ENCODE measurements around the gene PMFBP1. TPM values are rescaled to one million over a fixed set of nuclear protein-coding genes. Genes with fewer than 3 reads are reported as not detected.

The PMFBP1 gene
- total and polyA plus RNA-seq, 10 of the 15 experiments (the other 5 are each of a cell fraction or from before 2014, with no cell fraction given): 0.40 to 2.3 (median 1.1) TPM

DNA sequence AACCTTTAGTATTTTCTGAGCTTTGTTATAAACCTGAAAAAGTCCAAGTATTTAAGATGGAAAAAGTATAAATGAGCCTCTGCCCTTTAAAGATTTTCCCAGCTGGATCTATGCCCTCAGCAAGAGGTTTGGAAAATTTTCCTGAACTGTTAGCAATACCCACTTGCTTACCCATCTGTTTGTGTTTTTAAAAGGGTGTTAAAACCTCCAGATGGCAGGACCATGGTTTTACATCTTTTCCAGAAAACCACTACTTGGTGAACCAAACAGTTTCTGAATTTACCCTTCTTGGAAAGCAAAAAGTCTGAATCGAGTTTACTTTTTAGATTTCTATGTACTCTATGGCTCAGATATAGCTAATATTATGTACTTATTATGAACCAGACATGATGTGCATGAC, 719 bp downstream of the PMFBP1 start:
- 4% methylated on average over 1 of the region's 1 CpG for WGBS (ENCODE audit: insufficient coverage, insufficient replicate concordance, low lambda C conversion rate, missing lambda C conversion rate)
- FAIRE-seq: no peak
- intact Hi-C loops (cut with micrococcal nuclease; ENCODE audit: unreplicated experiment) (no loop called here), in situ Hi-C loops (cut with MboI) (no loop called here)
- Histone ChIP-seq H3K4me3 (no peak overlapping the region), H3K4me1 (ENCODE audit: control insufficient read depth, insufficient read depth, low read length) (peaks cover 6% of the 10 kb centered on the region), H3K27me3 (replicated peaks in 1 of 2; ENCODE audit: control insufficient read depth in 2 of 2, insufficient read depth in 2 of 2, low read length in 1 of 2) (no peaks in the 10 kb centered on the region), H3K9ac (ENCODE audit: control insufficient read depth, insufficient read depth, low read length) (no peak overlapping the region), H3K36me3 (ENCODE audit: control insufficient read depth in 2 of 2, insufficient read depth in 2 of 2, low read length in 1 of 2) (no peaks in the 10 kb centered on the region), H2AFZ (ENCODE audit: control insufficient read depth, low read depth, low read length) (no peak overlapping the region), H3K4me2 (ENCODE audit: control insufficient read depth, insufficient read depth) (no peak overlapping the region), H3K9me3 (replicated peaks; ENCODE audit: control insufficient read depth, insufficient read depth, low read length) (peaks cover 8% of the 10 kb centered on the region; the same call in 2 of the 3 replicates), H3K79me2 (ENCODE audit: control insufficient read depth, insufficient read depth, low read length) (no peaks in the 10 kb centered on the region), H4K20me1 (ENCODE audit: control insufficient read depth, insufficient read depth) (no peaks in the 10 kb centered on the region), H3K27ac (ENCODE audit: control insufficient read depth, insufficient read depth) (no peak overlapping the region)
- RAD21 ChIA-PET (ENCODE audit: unreplicated experiment): no interaction called here
- no TSS peak for BruUV-seq (replicated peaks)
- CTCF ChIA-PET: interaction anchor here (0.8 to 1.8 kb wide), 5 partner anchors 14 to 47 kb away, joined by 3 to 6 read pairs (median 3); no protein-coding TSS in a partner anchor
- SMC1A ChIA-PET (ENCODE audit: uncharacterized antibody, unreplicated experiment): interaction anchor here (1.2 to 1.4 kb wide), 2 partner anchors 9 to 10 kb away, joined by 4 to 5 read pairs; no protein-coding TSS in a partner anchor
- ATAC-seq: no peak
- TF ChIP-seq EP300 (IDR thresholded peaks at IDR 0.05; ENCODE audit: borderline replicate concordance in 1 of 2, control insufficient read depth in 1 of 2, low read depth in 2 of 2, low read length in 2 of 2): no peak
- TF ChIP-seq EED (IDR thresholded peaks at IDR 0.05; ENCODE audit: low read depth): no peak
- TF ChIP-seq SRF (IDR thresholded peaks at IDR 0.05; ENCODE audit: low read depth in 2 of 2, low read length in 2 of 2): no peak
- no peak for TF ChIP-seq ZBED1 (IDR thresholded peaks at IDR 0.05; ENCODE audit: borderline replicate concordance)
- TF ChIP-seq ZBTB11 (CRISPR knock-in tag; IDR thresholded peaks at IDR 0.05): no peak
- no peak for TF ChIP-seq CREB1 (IDR thresholded peaks at IDR 0.05; ENCODE audit: low read depth)
- no peak for TF ChIP-seq ZNF207 (IDR thresholded peaks at IDR 0.05; ENCODE audit: borderline replicate concordance)
- TF ChIP-seq RELB (IDR thresholded peaks at IDR 0.05; ENCODE audit: low read depth): no peak
- no peak for TF ChIP-seq POLR2A (IDR thresholded peaks at IDR 0.05; ENCODE audit: low read depth, low read length)
- no peak for TF ChIP-seq CHD1 (IDR thresholded peaks at IDR 0.05; ENCODE audit: low read depth, low read length)
- POLR2A ChIA-PET: no interaction called here
- no peak for DNase-seq (ENCODE audit: low read depth, low spot score)
